Measurements from ENCODE around the gene RIMKLB.
"Not testable (repeated sequence)": the region's sequence is repeated elsewhere in the genome, so short reads cannot be mapped to it uniquely, and the experiment has no call there.

Gene RIMKLB

DNA sequence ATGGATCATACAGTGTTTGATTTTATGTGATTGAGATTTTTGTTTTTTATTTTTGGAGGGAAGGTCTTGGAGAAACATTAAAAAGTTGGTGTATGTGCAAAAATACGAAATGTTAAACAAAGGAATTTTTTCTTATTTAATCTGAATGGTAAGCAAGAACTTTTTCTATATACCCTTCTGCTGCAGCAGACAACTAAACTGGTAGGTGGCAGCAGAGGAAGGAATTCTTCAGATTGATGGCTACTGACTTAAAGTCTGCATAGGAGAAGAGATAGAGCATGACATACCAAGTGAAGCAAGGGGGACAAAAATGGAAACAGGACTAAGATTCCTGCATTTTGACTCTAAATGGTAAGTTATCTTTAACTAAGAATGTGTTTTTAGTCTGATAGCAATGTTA is 82.6 kb downstream of the RIMKLB start:
- no peak for DNase-seq

- DNase-seq: no peak
Measured at GRCh38 chr12:8781381-8782127, 83.8 kb downstream of the RIMKLB start.

- DNase-seq: no peak
Measured at GRCh38 chr12:8784290-8784888, 86.6 kb downstream of the RIMKLB start.

DNA sequence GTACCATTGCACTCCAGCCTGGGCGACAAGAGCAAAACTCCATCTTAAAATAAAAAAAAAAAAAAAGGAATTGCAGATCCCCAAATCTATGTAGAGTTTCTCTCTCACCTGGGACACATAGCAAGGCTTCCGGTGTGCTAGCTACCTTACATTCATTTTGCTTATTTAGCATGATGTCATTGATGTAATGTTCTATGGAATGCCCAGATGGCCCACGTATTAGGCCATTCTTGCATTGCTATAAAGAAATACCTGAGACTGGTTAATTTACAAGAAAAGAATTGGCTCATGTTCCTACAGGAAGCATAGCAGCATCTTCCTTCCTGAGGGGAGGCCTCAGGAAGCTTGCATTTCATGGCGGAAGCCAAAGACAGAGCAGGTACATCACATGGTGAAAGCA is 87.7 kb downstream of the RIMKLB start:
- no peak for DNase-seq

GRCh38 chr12:8787206-8787605 is 89.4 kb downstream of the RIMKLB start:
- not testable (repeated sequence) for DNase-seq

- not testable (repeated sequence) for DNase-seq
Measured at GRCh38 chr12:8788706-8789105, 90.9 kb downstream of the RIMKLB start.

DNA sequence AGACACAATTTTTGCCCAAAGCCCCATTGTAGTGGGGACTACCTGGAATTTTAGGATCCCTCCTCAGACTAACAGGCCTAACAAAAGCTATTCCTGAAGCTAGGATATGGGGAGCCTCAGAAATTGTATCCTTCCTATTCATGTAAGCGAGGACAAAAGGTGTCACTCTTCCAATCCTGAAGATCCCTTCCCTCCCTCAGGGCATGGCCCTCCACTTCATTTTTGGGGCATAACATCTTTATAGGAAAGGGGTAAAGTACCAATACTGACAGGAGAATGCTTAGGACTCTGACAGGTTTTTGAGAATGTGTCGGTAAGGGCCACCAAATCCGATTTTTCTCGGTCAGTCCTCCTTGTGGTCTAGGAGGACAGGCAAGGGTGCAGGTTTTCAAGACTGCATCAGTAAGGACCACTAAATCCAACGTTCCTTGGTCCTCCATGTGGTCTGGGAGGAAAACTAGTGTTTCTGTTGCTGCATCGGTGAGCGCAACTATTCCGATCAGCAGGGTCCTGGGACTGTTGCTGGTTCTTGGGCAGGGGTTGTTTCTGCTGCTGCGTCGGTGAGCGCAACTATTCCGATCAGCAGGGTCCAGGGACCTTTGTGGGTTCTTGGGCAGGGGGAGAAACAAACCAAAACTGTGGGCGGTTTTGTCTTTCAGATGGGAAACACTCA is 91.7 kb downstream of the RIMKLB start:
- not testable (repeated sequence) for DNase-seq

DNA sequence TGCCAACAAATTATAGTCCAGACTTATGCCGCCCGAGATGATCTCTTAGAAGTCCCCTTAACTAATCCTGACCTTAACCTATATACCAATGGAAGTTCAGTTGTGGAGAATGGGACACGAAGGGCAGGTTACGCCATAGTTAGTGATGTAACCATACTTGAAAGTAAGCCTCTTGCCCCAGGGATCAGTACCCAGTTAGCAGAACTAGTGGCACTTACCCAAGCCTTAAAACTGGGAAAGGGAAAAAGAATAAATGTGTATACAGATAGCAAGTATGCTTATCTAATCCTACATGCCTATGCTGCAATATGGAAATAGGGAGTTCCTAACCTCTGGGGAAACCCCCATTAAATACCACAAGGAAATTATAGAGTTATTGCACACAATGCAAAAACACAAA is 95.4 kb downstream of the RIMKLB start:
- DNase-seq: not testable (repeated sequence)

DNA sequence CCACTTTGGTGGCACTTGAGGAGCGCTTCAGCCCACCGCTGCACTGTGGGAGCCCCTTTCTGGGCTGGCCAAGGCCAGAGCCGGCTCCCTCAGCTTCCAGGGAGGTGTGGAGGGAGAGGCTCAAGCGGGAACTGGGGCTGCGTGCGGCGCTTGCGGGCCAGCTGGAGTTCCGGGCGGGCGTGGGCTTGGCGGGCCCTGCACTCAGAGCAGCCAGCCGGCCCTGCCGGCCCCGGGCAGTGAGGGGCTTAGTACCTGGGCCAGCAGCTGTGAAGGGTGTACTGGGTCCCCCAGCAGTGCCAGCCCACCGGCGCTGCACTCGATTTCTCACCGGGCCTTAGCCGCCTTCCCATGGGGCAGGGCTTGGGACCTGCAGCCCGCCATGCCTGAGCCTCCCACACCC is 96.8 kb downstream of the RIMKLB start:
- DNase-seq: not testable (repeated sequence)

GRCh38 chr12:8796831-8797626 is 99.2 kb downstream of the RIMKLB start:
- DNase-seq: no peak

DNA sequence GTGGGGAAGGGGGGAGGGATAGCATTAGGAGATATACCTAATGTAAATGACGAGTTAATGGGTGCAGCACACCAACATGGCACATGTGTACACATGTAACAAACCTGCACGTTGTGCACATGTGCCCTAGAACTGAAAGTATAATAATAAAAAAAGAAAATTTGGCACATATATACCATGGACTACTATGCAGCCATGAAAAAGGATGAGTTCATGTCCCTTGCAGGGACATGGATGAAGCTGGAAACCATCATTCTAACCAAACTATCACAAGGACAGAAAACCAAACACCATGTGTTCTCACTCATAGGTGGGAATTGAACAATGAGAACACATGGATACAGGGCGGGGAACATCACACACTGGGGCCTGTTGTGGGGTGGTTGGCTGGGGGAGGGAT is 103.4 kb downstream of the RIMKLB start:
- not testable (repeated sequence) for DNase-seq

DNA sequence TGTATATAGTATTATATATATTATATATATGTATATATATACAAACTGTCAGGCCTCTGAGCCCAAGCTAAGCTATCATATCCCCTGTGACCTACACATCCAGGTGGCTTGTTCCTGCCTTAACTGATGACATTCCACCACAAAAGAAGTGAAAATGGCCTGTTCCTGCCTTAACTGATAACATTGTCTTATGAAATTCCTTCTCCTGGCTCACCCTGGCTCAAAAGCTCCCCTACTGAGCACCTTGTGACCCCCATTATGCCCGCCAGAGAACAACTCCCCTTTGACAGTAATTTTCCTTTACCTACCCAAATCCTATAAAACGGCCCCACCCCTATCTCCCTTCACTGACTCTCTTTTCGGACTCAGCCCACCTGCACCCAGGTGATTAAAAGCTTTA is 107.0 kb downstream of the RIMKLB start:
- not testable (repeated sequence) for DNase-seq

DNA sequence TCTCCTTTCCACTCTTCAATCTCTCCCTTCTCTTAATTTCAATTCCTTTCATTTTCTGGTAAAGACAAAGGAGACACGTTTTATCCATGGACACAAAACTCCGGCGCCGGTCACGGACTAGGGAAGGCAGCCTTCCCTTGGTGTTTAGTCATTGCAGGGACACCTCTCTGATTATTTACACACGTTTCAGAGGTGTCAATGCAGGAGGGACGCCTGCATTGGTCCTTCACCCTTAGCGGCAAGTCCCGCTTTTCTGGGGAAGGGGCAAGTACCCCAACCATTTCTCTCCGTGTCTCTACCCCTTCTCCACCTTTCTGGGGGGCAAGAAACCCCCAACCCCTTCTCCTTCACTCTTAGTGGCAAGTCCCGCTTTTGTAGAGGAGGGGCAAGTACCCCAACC is 107.7 kb downstream of the RIMKLB start:
- DNase-seq: not testable (repeated sequence)

GRCh38 chr12:8807084-8807483 is 109.3 kb downstream of the RIMKLB start:
- not testable (repeated sequence) for DNase-seq

- DNase-seq: not testable (repeated sequence)
Measured at GRCh38 chr12:8810112-8810511, 112.3 kb downstream of the RIMKLB start.

- no peak for DNase-seq
Measured at GRCh38 chr12:8813572-8814357, 116.0 kb downstream of the RIMKLB start.

- DNase-seq: no peak
Measured at GRCh38 chr12:8816448-8817050, 118.8 kb downstream of the RIMKLB start.

- no peak for DNase-seq
Measured at GRCh38 chr12:8817856-8818255, 120.1 kb downstream of the RIMKLB start.

DNA sequence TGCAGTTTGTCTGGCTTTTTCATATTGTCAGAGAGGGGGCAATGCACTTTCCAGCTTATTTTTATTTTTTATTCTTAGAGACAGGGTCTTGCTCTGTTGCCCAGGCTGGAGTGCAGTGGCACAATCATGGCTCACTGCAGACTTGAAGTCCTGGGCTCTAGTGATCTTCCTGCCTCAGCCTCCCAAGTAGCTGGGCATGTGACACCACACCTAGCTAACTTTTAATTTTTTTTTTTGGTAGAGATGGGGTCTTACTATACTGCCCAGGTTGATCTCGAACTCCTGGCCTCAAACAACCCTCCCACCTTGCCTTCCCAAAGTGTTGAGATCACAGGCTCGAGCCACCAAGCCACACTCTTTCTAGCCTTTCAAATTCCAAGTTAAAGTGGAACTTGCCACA is 120.7 kb downstream of the RIMKLB start:
- no peak for DNase-seq

DNA sequence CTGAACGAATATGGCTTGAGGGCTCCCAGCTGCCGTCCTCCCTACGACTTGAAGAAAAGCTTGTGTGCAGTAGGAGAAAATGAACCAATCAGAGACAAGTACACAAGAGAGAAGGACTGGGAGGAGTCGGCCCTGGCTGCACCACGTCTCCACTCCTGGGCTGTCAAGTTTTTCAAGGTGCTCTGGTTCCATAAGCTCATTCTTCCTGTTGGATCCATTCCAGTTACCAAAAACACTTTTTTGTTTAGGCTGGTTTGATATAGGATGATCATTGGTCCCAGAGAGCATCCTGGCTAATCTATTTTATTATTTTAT is 121.8 kb downstream of the RIMKLB start:
- DNase-seq: no peak

GRCh38 chr12:8820676-8821407 is 123.1 kb downstream of the RIMKLB start:
- DNase-seq: not testable (repeated sequence)

Measured in activated naive CD4-positive, alpha-beta T cell treated with Interleukin-2 at 50 U/mL for 16 hours (primary cell).